HFFc6 (cell line): Measurements from ENCODE around the gene FERMT3. TPM values are rescaled to one million over a fixed set of nuclear protein-coding genes. Genes with fewer than 3 reads are reported as not detected.

Source experiments
- DNase-seq: peaks from one replicate; pipeline ENCODE4 v3.0.0-alpha.2; 2018
- H3K27ac Mint-ChIP-seq: 2 replicates; pipeline ENCODE4 v1.8.0; 2020; ENCODE audit warnings: mild to moderate bottlenecking, mixed read lengths
- H3K27me3 Mint-ChIP-seq: 2 replicates; pipeline ENCODE4 v1.8.0; 2021; ENCODE audit warnings: mild to moderate bottlenecking, moderate library complexity, mixed read lengths; ENCODE audit not compliant: insufficient read depth
- H3K36me3 Mint-ChIP-seq: 2 replicates; pipeline ENCODE4 v1.8.0; 2021; ENCODE audit warnings: low read depth, mixed read lengths
- H3K4me1 Mint-ChIP-seq: 2 replicates; pipeline ENCODE4 v1.8.0; 2020; ENCODE audit warnings: low read depth, mixed read lengths
- H3K4me3 Mint-ChIP-seq: 2 replicates; pipeline ENCODE4 v1.8.0; 2020; ENCODE audit warnings: mild to moderate bottlenecking, moderate library complexity, mixed read lengths
- H3K9me3 Mint-ChIP-seq: 2 replicates; pipeline ENCODE4 v1.8.0; 2020; ENCODE audit warnings: mild to moderate bottlenecking, mixed read lengths
- total RNA-seq, 6 experiments: library from RNA; stranded (reverse); fragmentation: NEBNext Ultra II Directional; extraction: Animal tissue kit (Norgen Biotek cat#: 25700); gene quantifications; 2 replicates in 1 of 6; 3 replicates in 5 of 6; pipeline ENCODE4 v1.2.3, GENCODE V29; 2021
- TF ChIP-seq, protein P1 (sequence below): fragments of 200-600 bp; sonication (generic); IDR thresholded peaks from 2 replicates; pipeline ENCODE4 v1.5.0; 2021; ENCODE audit warnings: antibody characterized with exemption, mild to moderate bottlenecking

FERMT3 gene
- total RNA-seq, 6 experiments from 2014 or later: 1.2 to 2.8 (median 1.7) TPM

DNA sequence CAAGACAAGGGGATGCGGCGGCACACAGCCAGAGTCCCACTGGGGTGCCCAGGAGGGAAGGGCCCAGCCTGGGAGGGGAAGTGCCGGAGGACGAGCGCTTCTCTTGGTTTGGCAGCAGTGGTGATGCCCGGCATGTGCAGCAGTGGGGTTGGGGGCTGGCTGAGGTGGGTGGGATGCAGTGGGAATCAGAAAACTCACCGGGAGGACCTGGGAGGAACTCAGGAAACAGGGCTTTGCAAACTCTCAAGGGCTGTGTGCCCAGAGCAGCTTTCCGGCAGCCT lies 3.0 kb downstream of the FERMT3 start:
- no peaks in the 10 kb centered on the region for H3K9me3 Mint-ChIP-seq
- peaks cover 2% of the 10 kb centered on the region for H3K27me3 Mint-ChIP-seq
- TF ChIP-seq, protein P1, sequence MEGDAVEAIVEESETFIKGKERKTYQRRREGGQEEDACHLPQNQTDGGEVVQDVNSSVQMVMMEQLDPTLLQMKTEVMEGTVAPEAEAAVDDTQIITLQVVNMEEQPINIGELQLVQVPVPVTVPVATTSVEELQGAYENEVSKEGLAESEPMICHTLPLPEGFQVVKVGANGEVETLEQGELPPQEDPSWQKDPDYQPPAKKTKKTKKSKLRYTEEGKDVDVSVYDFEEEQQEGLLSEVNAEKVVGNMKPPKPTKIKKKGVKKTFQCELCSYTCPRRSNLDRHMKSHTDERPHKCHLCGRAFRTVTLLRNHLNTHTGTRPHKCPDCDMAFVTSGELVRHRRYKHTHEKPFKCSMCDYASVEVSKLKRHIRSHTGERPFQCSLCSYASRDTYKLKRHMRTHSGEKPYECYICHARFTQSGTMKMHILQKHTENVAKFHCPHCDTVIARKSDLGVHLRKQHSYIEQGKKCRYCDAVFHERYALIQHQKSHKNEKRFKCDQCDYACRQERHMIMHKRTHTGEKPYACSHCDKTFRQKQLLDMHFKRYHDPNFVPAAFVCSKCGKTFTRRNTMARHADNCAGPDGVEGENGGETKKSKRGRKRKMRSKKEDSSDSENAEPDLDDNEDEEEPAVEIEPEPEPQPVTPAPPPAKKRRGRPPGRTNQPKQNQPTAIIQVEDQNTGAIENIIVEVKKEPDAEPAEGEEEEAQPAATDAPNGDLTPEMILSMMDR: no peak

DNA sequence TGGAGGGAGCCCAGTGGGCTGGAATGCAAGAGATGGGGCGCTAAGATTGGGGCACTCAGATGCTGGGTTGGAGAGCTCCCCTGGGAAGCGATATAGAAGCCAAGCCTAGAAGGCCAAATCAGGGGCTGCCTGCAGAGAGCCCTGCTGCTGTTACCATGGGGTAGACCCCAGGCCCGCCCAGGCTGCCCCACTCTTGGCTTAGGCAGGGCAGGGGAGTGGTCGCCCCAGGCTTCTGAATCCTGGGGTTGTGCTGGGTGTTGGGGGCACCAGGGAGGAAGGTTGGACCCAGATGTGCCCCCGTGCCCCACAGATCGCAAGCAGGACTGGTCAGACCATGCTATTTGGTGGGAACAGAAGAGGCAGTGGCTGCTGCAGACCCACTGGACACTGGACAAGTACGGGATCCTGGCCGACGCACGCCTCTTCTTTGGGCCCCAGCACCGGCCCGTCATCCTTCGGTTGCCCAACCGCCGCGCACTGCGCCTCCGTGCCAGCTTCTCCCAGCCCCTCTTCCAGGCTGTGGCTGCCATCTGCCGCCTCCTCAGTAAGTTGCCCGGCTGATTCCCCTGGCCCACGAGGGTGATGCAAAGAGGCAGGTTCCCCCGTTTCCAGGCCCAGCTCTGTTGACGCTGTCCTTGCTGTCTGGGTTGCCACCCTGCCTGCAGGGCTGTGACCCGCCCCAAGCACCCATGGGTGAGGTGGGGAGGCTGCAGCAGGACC lies 3.9 kb downstream of the FERMT3 start:
- no peaks in the 10 kb centered on the region; the same call in none of the 2 replicates for H3K27me3 Mint-ChIP-seq
- H3K27ac Mint-ChIP-seq: no peak overlapping the region
- no peak overlapping the region for H3K4me3 Mint-ChIP-seq
- H3K4me1 Mint-ChIP-seq: peaks cover 22% of the 10 kb centered on the region
- H3K9me3 Mint-ChIP-seq: no peaks in the 10 kb centered on the region
- TF ChIP-seq, protein P1: no peak
- H3K36me3 Mint-ChIP-seq: peaks cover 6% of the 10 kb centered on the region; the same call in 1 of the 2 replicates
- no peak for DNase-seq

More for the DNA sequence above, 3.0 kb downstream of the FERMT3 start:
- peaks cover 4% of the 10 kb centered on the region for H3K36me3 Mint-ChIP-seq
- no peak for DNase-seq
- no peak overlapping the region for H3K4me3 Mint-ChIP-seq
- peaks cover 17% of the 10 kb centered on the region for H3K4me1 Mint-ChIP-seq
- no peak overlapping the region for H3K27ac Mint-ChIP-seq

DNA sequence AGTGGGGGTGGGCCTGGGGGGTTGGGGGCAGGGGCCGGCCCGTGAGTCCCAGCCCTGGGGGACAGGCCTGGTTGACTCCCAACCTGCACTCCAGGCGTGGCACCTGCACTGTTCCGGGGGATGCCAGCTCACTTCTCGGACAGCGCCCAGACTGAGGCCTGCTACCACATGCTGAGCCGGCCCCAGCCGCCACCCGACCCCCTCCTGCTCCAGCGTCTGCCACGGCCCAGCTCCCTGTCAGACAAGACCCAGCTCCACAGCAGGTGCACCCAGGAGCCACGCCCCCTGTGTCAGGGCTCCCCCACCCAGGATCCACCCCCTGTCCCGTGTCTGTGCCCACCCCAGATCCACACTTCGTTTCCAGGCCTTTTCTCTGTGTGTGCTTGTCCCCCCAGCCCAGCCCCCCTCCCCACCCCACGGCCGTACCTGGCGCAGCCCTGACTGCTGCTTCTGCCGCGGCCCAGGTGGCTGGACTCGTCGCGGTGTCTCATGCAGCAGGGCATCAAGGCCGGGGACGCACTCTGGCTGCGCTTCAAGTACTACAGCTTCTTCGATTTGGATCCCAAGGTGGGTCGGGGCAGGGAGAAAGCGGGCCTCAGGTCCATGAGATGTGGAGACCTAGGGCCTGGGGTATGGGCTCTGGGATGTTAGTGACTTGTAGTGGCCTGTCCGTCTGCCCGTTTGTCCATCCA lies 4.8 kb downstream of the FERMT3 start:
- Mint-ChIP-seq H3K4me3 (no peak overlapping the region), H3K27ac (no peak overlapping the region), H3K36me3 (peaks cover 6% of the 10 kb centered on the region; the same call in 1 of the 2 replicates), H3K4me1 (peaks cover 25% of the 10 kb centered on the region), H3K27me3 (no peaks in the 10 kb centered on the region; the same call in none of the 2 replicates), H3K9me3 (no peaks in the 10 kb centered on the region)
- TF ChIP-seq, protein P1: no peak
- DNase-seq: no peak

DNA sequence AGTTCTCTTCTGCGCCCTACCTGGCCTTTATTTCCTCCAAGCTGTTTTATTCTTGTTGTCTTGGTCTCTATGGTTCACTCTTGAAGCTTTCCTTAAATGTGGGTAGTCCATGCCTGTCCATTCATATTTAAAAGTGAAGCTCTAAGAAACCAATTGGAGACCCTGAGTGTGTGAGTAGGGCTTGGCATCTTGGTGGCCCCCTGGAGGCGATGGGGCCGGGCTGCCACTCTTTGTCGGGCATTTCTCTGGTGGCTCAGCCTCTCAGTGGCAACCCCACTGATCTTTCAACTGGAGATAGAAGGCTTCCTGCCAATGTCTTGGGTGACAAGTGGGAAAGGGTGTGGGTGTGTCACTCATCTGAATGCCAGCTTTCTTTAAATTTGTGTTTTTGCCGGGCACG lies 10.4 kb downstream of the FERMT3 start:
- Mint-ChIP-seq H3K27ac (no peak overlapping the region), H3K4me3 (no peak overlapping the region), H3K36me3 (peaks cover 6% of the 10 kb centered on the region; the same call in 1 of the 2 replicates), H3K27me3 (no peaks in the 10 kb centered on the region; the same call in none of the 2 replicates), H3K4me1 (peaks cover 14% of the 10 kb centered on the region), H3K9me3 (no peaks in the 10 kb centered on the region)
- no peak for DNase-seq
- TF ChIP-seq, protein P1: no peak

DNA sequence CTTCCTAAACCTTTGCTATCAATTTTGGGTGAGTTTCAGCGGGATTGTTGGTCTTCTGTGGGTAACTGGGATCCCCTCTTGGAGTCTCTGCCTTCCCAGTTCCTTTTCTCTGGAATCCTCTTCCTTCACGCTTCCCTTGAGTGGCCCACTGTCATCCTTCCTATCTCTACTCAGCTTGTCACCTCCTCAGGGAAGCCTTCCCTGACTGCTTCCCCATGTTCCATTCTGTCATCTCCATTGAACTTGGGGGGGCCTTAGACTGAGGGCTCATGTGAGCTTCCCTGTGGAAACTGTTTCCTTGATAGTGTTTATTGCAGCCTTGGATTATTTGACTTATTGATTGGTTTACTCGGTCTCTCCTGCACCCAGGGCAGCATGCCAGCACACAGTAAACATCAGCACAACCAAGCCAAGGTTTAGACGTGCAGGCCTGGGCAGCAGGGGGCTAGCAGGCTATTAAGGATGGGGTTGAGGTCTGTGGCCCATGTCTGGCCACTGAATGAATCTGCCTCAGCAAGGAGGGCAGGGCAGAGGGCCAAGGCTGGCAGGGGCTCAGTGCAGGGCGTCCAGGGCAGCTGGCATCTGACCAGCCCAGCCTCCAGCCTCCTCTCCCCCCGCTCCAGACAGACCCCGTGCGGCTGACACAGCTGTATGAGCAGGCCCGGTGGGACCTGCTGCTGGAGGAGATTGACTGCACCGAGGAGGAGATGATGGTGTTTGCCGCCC lies 12.3 kb downstream of the FERMT3 start:
- Mint-ChIP-seq H3K27me3 (no peaks in the 10 kb centered on the region; the same call in none of the 2 replicates), H3K4me1 (peaks cover 15% of the 10 kb centered on the region), H3K4me3 (no peak overlapping the region), H3K36me3 (peaks cover 6% of the 10 kb centered on the region; the same call in 1 of the 2 replicates), H3K9me3 (no peaks in the 10 kb centered on the region), H3K27ac (no peak overlapping the region)
- TF ChIP-seq, protein P1: no peak
- no peak for DNase-seq
